H7 (cell line): ENCODE data around the gene SEC63. TPM values are rescaled to one million over a fixed set of nuclear protein-coding genes. Genes with fewer than 3 reads are reported as not detected.

ENCODE experiments used
- total RNA-seq: library from RNA; depleted of rRNA; stranded (reverse); fragments of >200 nt; shearing (Covaris generic); gene quantifications from 2 replicates; pipeline ENCODE4 v1.2.3, GENCODE V29; 2014; rRNA removed

The SEC63 gene
- total RNA-seq, 1 experiment from 2014 or later = 8.1 TPM

Other genes starting within 250 kb of the SEC63 start
- gene SCML4, start 133.9 kb downstream of the SEC63 start, total RNA-seq = not detected in 2 replicates
- gene OSTM1, start 116.5 kb upstream of the SEC63 start, total RNA-seq = 20.9 and 24.5 TPM in 2 replicates
- gene NR2E1, start 207.8 kb upstream of the SEC63 start, total RNA-seq = not detected in 2 replicates